H1 (cell line): Measurements from ENCODE around the gene RALA. TPM values are rescaled to one million over a fixed set of nuclear protein-coding genes. Genes with fewer than 3 reads are reported as not detected.

Source experiments
- CEBPB ChIP-seq: IDR thresholded peaks from 2 replicates; pipeline ENCODE4 v1.6.1; 2012; ENCODE audit warnings: low read depth, low read length
- CHD1 ChIP-seq: IDR thresholded peaks from 2 replicates; pipeline ENCODE4 v1.6.1; 2012; ENCODE audit warnings: low read depth, low read length, improper control_type of control experiment
- RAD21 ChIP-seq, 2 experiments: IDR thresholded peaks in 1 of 2; conservative IDR thresholded peaks in 1 of 2; 2 replicates each; pipeline ENCODE4 v1.6.1; 2011; ENCODE audit warnings: low read depth in 2 of 2, low read length in 2 of 2, improper control_type of control experiment in 1 of 2, inconsistent platforms in 1 of 2, mild to moderate bottlenecking in 1 of 2, moderate library complexity in 1 of 2
- RXRA ChIP-seq: IDR thresholded peaks from 2 replicates; pipeline ENCODE4 v1.6.1; 2011; ENCODE audit warnings: low read depth, mild to moderate bottlenecking, low read length, moderate library complexity; ENCODE audit not compliant: insufficient read depth
- polyA plus RNA-seq, 7 experiments: library from polyadenylated mRNA; depleted of rRNA in 3 of 7; stranded (reverse) in 5 of 7; unstranded in 2 of 7; fragments of >200 nt in 5 of 7; fragments of 200-250 nt in 2 of 7; gene quantifications; 1 replicate in 5 of 7; 2 replicates in 1 of 7; 4 replicates in 1 of 7; pipeline versions ENCODE4 v1.2.1 to v1.2.3, GENCODE V29; 2011 to 2013; ENCODE audit warnings: missing spikeins in 2 of 7, mixed read lengths in 2 of 7
- total RNA-seq: library from RNA; stranded (reverse); fragmentation: NEBNext Ultra II Directional; extraction: Animal tissue kit (Norgen Biotek cat#: 25700); gene quantifications from 2 replicates; pipeline ENCODE4 v1.2.1, GENCODE V29; 2021
- TF ChIP-seq, protein P1 (sequence below): IDR thresholded peaks from 2 replicates; pipeline ENCODE4 v1.6.1; 2011; ENCODE audit warnings: low read length, improper control_type of control experiment

RALA gene
- total and polyA plus RNA-seq, 2 of the 8 experiments (the other 6 are each of a cell fraction or from before 2014, with no cell fraction given) = 24.1 to 72.8 TPM

DNA sequence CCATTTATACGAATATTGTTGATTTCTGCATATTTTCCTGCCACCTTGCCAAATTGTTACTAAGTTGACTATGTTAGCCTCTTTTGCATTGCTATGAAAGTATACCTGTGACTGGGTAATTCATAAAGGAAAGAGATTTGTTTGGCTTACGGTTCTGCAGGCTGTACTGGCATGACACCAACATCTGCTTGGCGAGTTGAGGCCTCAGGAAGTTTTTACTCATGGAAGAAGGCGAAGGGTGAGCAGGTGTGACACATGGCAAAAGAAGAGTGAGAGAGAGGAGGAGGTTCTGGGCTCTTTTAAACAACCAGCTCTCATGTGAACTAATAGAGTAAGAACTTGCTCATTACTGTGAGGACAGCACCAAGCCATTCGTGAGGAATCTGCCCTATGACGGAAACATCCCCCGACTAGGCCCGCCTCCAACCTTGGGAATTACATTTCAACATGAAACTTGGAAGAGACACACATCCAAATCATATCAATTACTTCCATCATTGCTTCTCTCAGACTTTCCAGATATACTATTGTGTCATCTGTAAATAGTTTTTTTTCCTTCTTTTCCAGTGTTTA is 8.4 kb downstream of the RALA start (continued):
- TF ChIP-seq RAD21 (IDR thresholded peaks at IDR 0.05 in 1 of 2, conservative IDR thresholded peaks at IDR 0.05 in 1 of 2; ENCODE audit: low read depth in 2 of 2, low read length in 2 of 2) = no peak
- no peak for TF ChIP-seq CEBPB
- TF ChIP-seq, protein P1, sequence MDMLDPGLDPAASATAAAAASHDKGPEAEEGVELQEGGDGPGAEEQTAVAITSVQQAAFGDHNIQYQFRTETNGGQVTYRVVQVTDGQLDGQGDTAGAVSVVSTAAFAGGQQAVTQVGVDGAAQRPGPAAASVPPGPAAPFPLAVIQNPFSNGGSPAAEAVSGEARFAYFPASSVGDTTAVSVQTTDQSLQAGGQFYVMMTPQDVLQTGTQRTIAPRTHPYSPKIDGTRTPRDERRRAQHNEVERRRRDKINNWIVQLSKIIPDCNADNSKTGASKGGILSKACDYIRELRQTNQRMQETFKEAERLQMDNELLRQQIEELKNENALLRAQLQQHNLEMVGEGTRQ = no peak
- no peak for TF ChIP-seq CHD1
- TF ChIP-seq RXRA = no peak
